AG10803 (cell line): ENCODE data around the gene TOR3A.
"Not testable (repeated sequence)": the region's sequence is repeated elsewhere in the genome, so short reads cannot be mapped to it uniquely, and the experiment has no call there.

Experiments used
- DNase-seq: peaks from one replicate; pipeline ENCODE4 v3.0.0; 2010; ENCODE audit warnings: low read depth
- H3K4me3 ChIP-seq: 2 replicates; pipeline ENCODE4 v1.5.1; 2011; ENCODE audit warnings: mild to moderate bottlenecking, low read length, control low read depth
- CTCF ChIP-seq: conservative IDR thresholded peaks from 2 replicates; pipeline ENCODE4 v1.5.1; 2011; ENCODE audit warnings: mild to moderate bottlenecking, low read length, control low read depth, inconsistent platforms

TOR3A gene

GRCh38 chr1:179081687-179082332 lies at the start of gene TOR3A:
TSS of gene TOR3A (plus strand) at chr1:179082070. CDS start at chr1:179082129, 59 bp downstream.
- DNase-seq = peak; percentile 84
- no peak for TF ChIP-seq CTCF

GRCh38 chr1:179034720-179035119 lies 47.1 kb upstream of the TOR3A start:
- no peak overlapping the region for H3K4me3 ChIP-seq
- peak; percentile 79 for DNase-seq
- TF ChIP-seq CTCF = no peak

More at GRCh38 chr1:179081687-179082332, at the start of gene TOR3A:
- peak within 1 kb of the TSS; percentile 92 for H3K4me3 ChIP-seq

- TF ChIP-seq CTCF = no peak
- no peak overlapping the region for H3K4me3 ChIP-seq
- DNase-seq = peak; percentile 50
These were observed 44.9 kb upstream of the TOR3A start for GRCh38 chr1:179036844-179037465.

GRCh38 chr1:179038528-179039281 lies 43.2 kb upstream of the TOR3A start:
- no peak for DNase-seq
- no peak overlapping the region for H3K4me3 ChIP-seq

GRCh38 chr1:179039502-179040174 lies 42.2 kb upstream of the TOR3A start:
- H3K4me3 ChIP-seq, DNase-seq: not testable (repeated sequence)

More at GRCh38 chr1:179038528-179039281, 43.2 kb upstream of the TOR3A start:
- no peak for TF ChIP-seq CTCF

- H3K4me3 ChIP-seq, DNase-seq: not testable (repeated sequence)
These were observed 41.7 kb upstream of the TOR3A start for GRCh38 chr1:179040175-179040551.

- no peak for DNase-seq
- TF ChIP-seq CTCF = no peak
- no peak overlapping the region for H3K4me3 ChIP-seq
These were observed 39.8 kb upstream of the TOR3A start for GRCh38 chr1:179042087-179042486.
